ENCODE results near the gene SNX30.

SNX30 gene

DNA sequence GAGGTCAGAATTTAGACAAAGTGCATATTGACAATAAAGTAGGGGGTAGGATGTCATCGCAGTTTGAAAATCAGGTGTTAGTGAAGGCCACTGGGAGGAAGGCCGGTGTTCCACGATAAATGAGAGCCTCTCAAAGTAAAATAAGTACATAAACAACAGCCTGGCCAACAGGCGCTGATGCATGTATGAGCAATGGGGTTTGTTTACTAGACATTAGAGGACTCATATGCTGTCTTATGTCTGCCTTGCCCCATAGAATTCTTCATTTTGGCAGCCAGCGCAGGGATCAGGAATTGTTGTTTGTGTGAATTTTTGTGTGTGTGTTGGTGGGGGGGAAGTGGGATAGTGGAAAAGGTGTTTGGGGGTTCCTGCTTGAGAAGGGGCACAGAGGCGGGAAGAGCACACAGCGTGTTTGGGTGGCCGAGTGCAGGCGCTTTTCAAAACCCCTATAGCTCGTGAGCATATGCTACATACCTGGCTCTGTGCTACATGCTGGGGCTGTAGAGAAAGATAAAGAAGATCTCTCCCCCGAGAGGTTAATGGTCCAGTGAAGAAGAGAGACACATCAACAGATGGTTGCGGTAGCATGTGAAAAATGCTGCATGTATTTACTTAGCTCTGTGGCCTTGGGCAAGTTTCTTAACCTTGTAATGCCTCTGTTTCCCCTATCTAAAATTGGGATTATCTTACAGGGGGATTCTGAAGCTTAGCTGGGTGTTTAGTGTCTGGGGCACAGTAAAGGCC, 11.5 kb downstream of the SNX30 start:
- TF ChIP-seq, protein P1, sequence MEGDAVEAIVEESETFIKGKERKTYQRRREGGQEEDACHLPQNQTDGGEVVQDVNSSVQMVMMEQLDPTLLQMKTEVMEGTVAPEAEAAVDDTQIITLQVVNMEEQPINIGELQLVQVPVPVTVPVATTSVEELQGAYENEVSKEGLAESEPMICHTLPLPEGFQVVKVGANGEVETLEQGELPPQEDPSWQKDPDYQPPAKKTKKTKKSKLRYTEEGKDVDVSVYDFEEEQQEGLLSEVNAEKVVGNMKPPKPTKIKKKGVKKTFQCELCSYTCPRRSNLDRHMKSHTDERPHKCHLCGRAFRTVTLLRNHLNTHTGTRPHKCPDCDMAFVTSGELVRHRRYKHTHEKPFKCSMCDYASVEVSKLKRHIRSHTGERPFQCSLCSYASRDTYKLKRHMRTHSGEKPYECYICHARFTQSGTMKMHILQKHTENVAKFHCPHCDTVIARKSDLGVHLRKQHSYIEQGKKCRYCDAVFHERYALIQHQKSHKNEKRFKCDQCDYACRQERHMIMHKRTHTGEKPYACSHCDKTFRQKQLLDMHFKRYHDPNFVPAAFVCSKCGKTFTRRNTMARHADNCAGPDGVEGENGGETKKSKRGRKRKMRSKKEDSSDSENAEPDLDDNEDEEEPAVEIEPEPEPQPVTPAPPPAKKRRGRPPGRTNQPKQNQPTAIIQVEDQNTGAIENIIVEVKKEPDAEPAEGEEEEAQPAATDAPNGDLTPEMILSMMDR (IDR thresholded peaks at IDR 0.05; ENCODE audit: low read depth, low read length, missing control alignments) = no peak
- DNase-seq = no peak

DNA sequence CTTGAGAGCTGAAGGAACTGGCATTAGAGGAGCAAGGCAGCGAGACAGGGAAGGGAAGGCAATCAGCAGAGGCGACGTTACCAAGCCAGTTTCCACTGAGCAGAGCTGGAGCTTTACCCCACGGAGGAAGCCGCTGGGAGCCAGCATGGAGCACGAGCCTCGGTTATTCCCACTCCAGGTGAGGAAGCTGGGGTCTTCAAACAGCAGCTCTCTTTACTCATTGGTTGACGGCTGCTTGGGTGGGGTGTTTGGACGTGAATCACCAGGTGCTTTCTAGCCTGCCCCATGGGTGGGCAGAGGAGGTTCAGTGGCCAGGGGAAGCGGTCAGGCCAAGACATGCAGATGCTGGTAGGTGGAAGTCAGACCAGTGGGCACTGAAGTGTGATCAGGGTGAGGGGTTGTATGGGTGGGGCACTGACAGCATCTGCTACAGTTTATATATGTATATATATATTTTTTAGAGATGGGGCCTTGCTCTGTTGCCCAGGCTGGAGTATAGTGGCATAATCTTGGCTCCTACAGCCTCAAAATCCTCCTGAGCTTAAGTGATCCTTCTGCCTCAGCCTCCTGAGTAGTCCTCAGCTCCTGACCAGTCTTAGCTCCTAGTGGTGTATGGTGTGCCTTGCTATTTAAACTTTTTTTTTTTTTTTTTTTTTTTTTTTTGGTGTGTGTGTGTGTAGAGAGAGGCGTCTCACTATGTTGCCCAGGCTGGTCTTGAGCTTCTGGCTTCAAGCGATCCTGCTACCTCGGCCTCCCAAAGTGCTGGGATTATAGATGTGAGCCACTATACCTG, 12.4 kb downstream of the SNX30 start:
- no peak overlapping the region for H3K4me3 ChIP-seq (ENCODE audit: low read depth, low read length)
- no peaks in the 10 kb centered on the region for H3K36me3 ChIP-seq (replicated peaks)
- TF ChIP-seq, protein P1 (IDR thresholded peaks at IDR 0.05; ENCODE audit: low read depth, low read length, missing control alignments) = no peak
- H3K27ac ChIP-seq = no peak overlapping the region
- DNase-seq = no peak
- H3K27me3 ChIP-seq (replicated peaks) = no peaks in the 10 kb centered on the region
- in situ Hi-C loops (cut with HindIII; ENCODE audit: low pct_ligation_motif_present, low sequenced_read_pairs) = no loop called here

More for the DNA sequence above, 11.5 kb downstream of the SNX30 start:
- Histone ChIP-seq H3K27ac (no peak overlapping the region), H3K4me3 (ENCODE audit: low read depth, low read length) (no peak overlapping the region), H3K27me3 (replicated peaks) (no peaks in the 10 kb centered on the region), H3K36me3 (replicated peaks) (no peaks in the 10 kb centered on the region)
- in situ Hi-C loops (cut with HindIII; ENCODE audit: low pct_ligation_motif_present, low sequenced_read_pairs) = no loop called here

DNA sequence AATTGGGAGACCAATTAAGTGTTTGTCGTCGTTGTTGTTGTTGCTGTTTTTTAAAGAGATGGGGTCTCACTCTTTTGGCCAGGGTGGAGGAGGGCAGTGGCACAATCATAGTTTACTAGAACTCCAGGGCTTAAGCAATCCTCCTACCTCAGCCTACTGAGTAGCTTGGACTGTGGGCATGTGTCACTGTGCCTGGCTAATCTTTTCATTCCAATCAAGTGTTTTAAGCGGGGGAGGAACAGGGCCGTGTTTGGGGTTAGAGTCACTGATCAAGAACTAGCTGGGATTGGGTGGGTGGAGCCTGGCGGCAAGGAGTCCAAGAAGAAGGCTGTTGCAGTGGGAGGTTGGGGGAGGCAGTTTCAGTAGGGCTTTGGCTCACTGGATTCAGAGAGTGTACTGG, 13.8 kb downstream of the SNX30 start:
- in situ Hi-C loops (cut with HindIII; ENCODE audit: low pct_ligation_motif_present, low sequenced_read_pairs) = no loop called here
- Histone ChIP-seq H3K4me3 (ENCODE audit: low read depth, low read length) (no peak overlapping the region), H3K27ac (no peak overlapping the region), H3K27me3 (replicated peaks) (no peaks in the 10 kb centered on the region), H3K36me3 (replicated peaks) (no peaks in the 10 kb centered on the region)
- DNase-seq = peak; percentile 38
- TF ChIP-seq, protein P1 (IDR thresholded peaks at IDR 0.05; ENCODE audit: low read depth, low read length, missing control alignments) = no peak

DNA sequence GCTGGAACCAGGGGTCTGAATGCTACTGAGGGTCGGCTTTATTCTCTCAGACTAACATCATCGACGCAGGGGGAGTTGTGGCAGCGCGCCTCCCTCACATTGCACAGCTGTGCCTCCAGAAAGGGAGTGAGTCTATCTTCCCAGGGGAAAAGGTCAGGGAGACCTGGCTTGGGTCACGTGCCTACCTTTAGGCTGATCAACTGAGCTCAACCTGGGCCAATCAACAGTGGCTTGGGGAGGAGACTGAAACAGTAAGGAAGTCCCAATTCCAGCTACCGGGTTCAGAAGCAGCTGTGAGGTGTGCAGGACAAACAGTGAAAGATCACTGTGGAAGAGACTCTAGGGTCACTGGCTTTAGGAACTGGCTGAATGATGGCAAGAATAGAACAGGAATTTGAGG, 14.3 kb downstream of the SNX30 start:
- in situ Hi-C loops (cut with HindIII; ENCODE audit: low pct_ligation_motif_present, low sequenced_read_pairs) = no loop called here
- TF ChIP-seq, protein P1 (IDR thresholded peaks at IDR 0.05; ENCODE audit: low read depth, low read length, missing control alignments) = no peak
- Histone ChIP-seq H3K4me3 (ENCODE audit: low read depth, low read length) (no peak overlapping the region), H3K36me3 (replicated peaks) (no peaks in the 10 kb centered on the region), H3K27me3 (replicated peaks) (no peaks in the 10 kb centered on the region), H3K27ac (no peak overlapping the region)
- no peak for DNase-seq

DNA sequence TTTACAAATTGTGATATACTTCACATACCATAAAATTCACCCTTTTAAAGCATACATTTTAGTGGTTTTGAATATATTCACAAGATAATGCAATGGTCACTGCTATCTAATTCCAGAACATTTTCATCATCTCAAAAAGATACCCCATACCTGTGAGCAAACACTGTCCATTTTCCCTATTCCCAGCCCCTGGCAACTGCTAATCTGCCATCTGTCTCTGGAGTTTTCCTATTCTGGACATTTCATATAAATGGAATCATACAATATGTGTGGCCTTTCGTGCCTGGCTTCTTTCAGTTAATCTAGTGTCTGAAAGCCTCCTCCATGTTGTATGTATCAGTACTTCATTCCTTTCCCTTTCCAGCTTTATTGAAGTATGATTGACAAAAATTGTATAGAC, 14.7 kb downstream of the SNX30 start:
- H3K27me3 ChIP-seq (replicated peaks) = no peaks in the 10 kb centered on the region
- TF ChIP-seq, protein P1 (IDR thresholded peaks at IDR 0.05; ENCODE audit: low read depth, low read length, missing control alignments) = no peak
- DNase-seq = no peak
- no peaks in the 10 kb centered on the region for H3K36me3 ChIP-seq (replicated peaks)
- in situ Hi-C loops (cut with HindIII; ENCODE audit: low pct_ligation_motif_present, low sequenced_read_pairs) = no loop called here
- no peak overlapping the region for H3K4me3 ChIP-seq (ENCODE audit: low read depth, low read length)
- no peak overlapping the region for H3K27ac ChIP-seq

All from brain microvascular endothelial cell (primary cell).